Panc1 (cell line): ENCODE measurements around the gene VASP. TPM values are rescaled to one million over a fixed set of nuclear protein-coding genes. Genes with fewer than 3 reads are reported as not detected.

Experiments used
- ATAC-seq: fragments of 200-7000 bp; cut with Tn5 transposase; 2 replicates; pipeline ENCODE4 v1.9.1; 2020; ENCODE audit warnings: mild to moderate bottlenecking, moderate library complexity
- BruUV-seq: library from RNA; stranded (reverse); fragments of 400-500 nt; replicated peaks from 2 replicates; lab custom pipeline; 2021; lab: Mats Ljungman, UMichigan
- CTCF ChIA-PET: fragments of 300-600 bp; sonication (Branson Sonifier 250); formaldehyde crosslinking; loops from one replicate; lab custom pipeline; 2022; ENCODE audit warnings: antibody characterized with exemption; lab: Charles Lee
- POLR2A ChIA-PET: fragments of 300-600 bp; sonication (Branson Sonifier 250); formaldehyde crosslinking; loops from one replicate; lab custom pipeline; 2022; ENCODE audit warnings: antibody characterized with exemption; lab: Charles Lee
- DNase-seq: peaks from one replicate; pipeline ENCODE4 v3.0.0-alpha.2; 2010; ENCODE audit warnings: low read depth, low spot score
- H3K27ac ChIP-seq: 2 replicates; pipeline ENCODE4 v1.5.1; 2011; ENCODE audit warnings: mild to moderate bottlenecking, low read length, inconsistent platforms
- H3K27me3 ChIP-seq: fragments of 200-500 bp; sonication (Bioruptor generic); 2 replicates; pipeline ENCODE4 v1.6.0; 2014; ENCODE audit warnings: low read length, inconsistent platforms; ENCODE audit not compliant: control insufficient read depth, insufficient read depth
- H3K36me3 ChIP-seq: fragments of 200-500 bp; sonication (Bioruptor generic); 2 replicates; pipeline ENCODE4 v1.5.1; 2014; ENCODE audit warnings: inconsistent platforms, mild to moderate bottlenecking, low read length, moderate library complexity; ENCODE audit not compliant: control insufficient read depth, insufficient read depth
- H3K4me1 ChIP-seq: 2 replicates; pipeline ENCODE4 v1.5.1; 2011; ENCODE audit warnings: inconsistent platforms, mild to moderate bottlenecking, low read length, moderate library complexity; ENCODE audit not compliant: control insufficient read depth, insufficient read depth
- H3K4me3 ChIP-seq, 2 experiments: 2 replicates each; pipeline ENCODE4 v1.5.1; 2011 to 2012; ENCODE audit warnings: low read depth in 2 of 2, low read length in 2 of 2, mild to moderate bottlenecking in 2 of 2, inconsistent platforms in 1 of 2, moderate library complexity in 1 of 2
- H3K9me3 ChIP-seq: fragments of 200-500 bp; sonication (Bioruptor generic); 2 replicates; pipeline ENCODE4 v1.5.1; 2014; ENCODE audit warnings: low read depth, mild to moderate bottlenecking, inconsistent platforms, low read length, moderate library complexity; ENCODE audit not compliant: control insufficient read depth, insufficient read depth
- CTCF ChIP-seq: fragments of 450-650 bp; IDR thresholded peaks from 2 replicates; pipeline ENCODE4 v1.5.1; 2017; ENCODE audit warnings: mild to moderate bottlenecking
- POLR2AphosphoS5 ChIP-seq: IDR thresholded peaks from 2 replicates; pipeline ENCODE4 v1.6.1; 2012; ENCODE audit warnings: mild to moderate bottlenecking, low read depth, low read length, moderate library complexity
- SIN3A ChIP-seq: IDR thresholded peaks from 2 replicates; pipeline ENCODE4 v1.6.1; 2012; ENCODE audit warnings: low read depth, mild to moderate bottlenecking, low read length, moderate library complexity, borderline replicate concordance; ENCODE audit not compliant: insufficient read depth
- TCF7L2 ChIP-seq: IDR thresholded peaks from 2 replicates; pipeline ENCODE4 v1.6.1; 2011; ENCODE audit warnings: mild to moderate bottlenecking, low read depth, low read length, inconsistent platforms
- in situ Hi-C: cut with HindIII; loops from 2 replicates; pipeline ENCODE4 v1.10.0; 2016; ENCODE audit warnings: low sequenced_read_pairs, low pct_unique_long_range_greater_than_20kb
- intact Hi-C: fragments of 100-400 bp; cut with micrococcal nuclease; formaldehyde crosslinking; loops from one replicate; pipeline ENCODE4 v1.10.0; 2022; ENCODE audit not compliant: unreplicated experiment
- total RNA-seq: library from RNA; stranded (reverse); gene quantifications from one replicate; pipeline ENCODE4 v1.2.1, GENCODE V29; 2021; ENCODE audit not compliant: unreplicated experiment
- TF ChIP-seq, protein P1 (sequence below), 2 experiments: IDR thresholded peaks; 2 replicates each; pipeline ENCODE4 v1.6.1; 2011 to 2012; ENCODE audit warnings: low read depth in 2 of 2, control low read depth in 1 of 2, low read length in 1 of 2, mild to moderate bottlenecking in 1 of 2, moderate library complexity in 1 of 2; ENCODE audit not compliant: insufficient read depth in 1 of 2

VASP gene
- total RNA-seq, 1 experiment from 2014 or later: 101 TPM

GRCh38 chr19:45569619-45570421, 62.5 kb downstream of the VASP start:
- ChIA-PET POLR2A (no interaction called here), CTCF (interaction anchor here (0.7 kb wide), 1 partner anchor 11 kb away, joined by 6 read pairs; no protein-coding TSS in a partner anchor)
- DNase-seq: no peak
- intact Hi-C loops: no loop called here
- H3K4me3 ChIP-seq: no peak overlapping the region
- no peak overlapping the region for H3K27ac ChIP-seq
- no TSS peak for BruUV-seq
- H3K4me1 ChIP-seq: peaks cover 6% of the 10 kb centered on the region; the same call in 1 of the 2 replicates
- TF ChIP-seq, protein P1, sequence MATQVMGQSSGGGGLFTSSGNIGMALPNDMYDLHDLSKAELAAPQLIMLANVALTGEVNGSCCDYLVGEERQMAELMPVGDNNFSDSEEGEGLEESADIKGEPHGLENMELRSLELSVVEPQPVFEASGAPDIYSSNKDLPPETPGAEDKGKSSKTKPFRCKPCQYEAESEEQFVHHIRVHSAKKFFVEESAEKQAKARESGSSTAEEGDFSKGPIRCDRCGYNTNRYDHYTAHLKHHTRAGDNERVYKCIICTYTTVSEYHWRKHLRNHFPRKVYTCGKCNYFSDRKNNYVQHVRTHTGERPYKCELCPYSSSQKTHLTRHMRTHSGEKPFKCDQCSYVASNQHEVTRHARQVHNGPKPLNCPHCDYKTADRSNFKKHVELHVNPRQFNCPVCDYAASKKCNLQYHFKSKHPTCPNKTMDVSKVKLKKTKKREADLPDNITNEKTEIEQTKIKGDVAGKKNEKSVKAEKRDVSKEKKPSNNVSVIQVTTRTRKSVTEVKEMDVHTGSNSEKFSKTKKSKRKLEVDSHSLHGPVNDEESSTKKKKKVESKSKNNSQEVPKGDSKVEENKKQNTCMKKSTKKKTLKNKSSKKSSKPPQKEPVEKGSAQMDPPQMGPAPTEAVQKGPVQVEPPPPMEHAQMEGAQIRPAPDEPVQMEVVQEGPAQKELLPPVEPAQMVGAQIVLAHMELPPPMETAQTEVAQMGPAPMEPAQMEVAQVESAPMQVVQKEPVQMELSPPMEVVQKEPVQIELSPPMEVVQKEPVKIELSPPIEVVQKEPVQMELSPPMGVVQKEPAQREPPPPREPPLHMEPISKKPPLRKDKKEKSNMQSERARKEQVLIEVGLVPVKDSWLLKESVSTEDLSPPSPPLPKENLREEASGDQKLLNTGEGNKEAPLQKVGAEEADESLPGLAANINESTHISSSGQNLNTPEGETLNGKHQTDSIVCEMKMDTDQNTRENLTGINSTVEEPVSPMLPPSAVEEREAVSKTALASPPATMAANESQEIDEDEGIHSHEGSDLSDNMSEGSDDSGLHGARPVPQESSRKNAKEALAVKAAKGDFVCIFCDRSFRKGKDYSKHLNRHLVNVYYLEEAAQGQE (IDR thresholded peaks at IDR 0.05; ENCODE audit: insufficient read depth in 1 of 2, low read depth in 2 of 2, low read length in 1 of 2): no peak
- peak; percentile 83 for TF ChIP-seq CTCF
- in situ Hi-C loops: no loop called here
- peak; percentile 82 for ATAC-seq
- H3K9me3 ChIP-seq: no peaks in the 10 kb centered on the region
- no peaks in the 10 kb centered on the region for H3K36me3 ChIP-seq
- H3K27me3 ChIP-seq: no peaks in the 10 kb centered on the region

- no peaks in the 10 kb centered on the region for H3K27me3 ChIP-seq
- no peak for TF ChIP-seq CTCF
- no peak for TF ChIP-seq POLR2AphosphoS5
- no peak for TF ChIP-seq SIN3A
- TF ChIP-seq TCF7L2: no peak
- TF ChIP-seq, protein P1 (IDR thresholded peaks at IDR 0.05; ENCODE audit: insufficient read depth in 1 of 2, low read depth in 2 of 2, low read length in 1 of 2): no peak
- in situ Hi-C loops (no loop called here), intact Hi-C loops (no loop called here)
- CTCF ChIA-PET: no interaction called here
- no peak overlapping the region for H3K4me3 ChIP-seq
- no peak for DNase-seq
- H3K27ac ChIP-seq: no peak overlapping the region
- no peaks in the 10 kb centered on the region for H3K36me3 ChIP-seq
- no peaks in the 10 kb centered on the region for H3K9me3 ChIP-seq
- POLR2A ChIA-PET: no interaction called here
- H3K4me1 ChIP-seq: peaks cover 6% of the 10 kb centered on the region; the same call in 1 of the 2 replicates
- BruUV-seq: no TSS peak
- ATAC-seq: no peak
These were observed 64.4 kb downstream of the VASP start for GRCh38 chr19:45571457-45572220.
